AG04449 (cell line): Measurements from ENCODE around the gene LARGE2.
"Not testable (repeated sequence)": the region's sequence is repeated elsewhere in the genome, so short reads cannot be mapped to it uniquely, and the experiment has no call there.

Experiments
- CTCF ChIA-PET: fragments of 350-600 bp; formaldehyde crosslinking; extraction: SDS; loops from one replicate; lab custom pipeline; 2021; ENCODE audit warnings: antibody characterized with exemption; lab: Yijun Ruan, JAX
- POLR2A ChIA-PET: fragments of 400-600, 350-600 bp; formaldehyde crosslinking; extraction: SDS; loops from one replicate; lab custom pipeline; 2020; ENCODE audit warnings: antibody characterized with exemption, inconsistent platforms; lab: Yijun Ruan, JAX
- DNase-seq: peaks from one replicate; pipeline ENCODE4 v3.0.0-alpha.2; 2010; ENCODE audit warnings: low read depth, low spot score
- H3K4me3 ChIP-seq: 2 replicates; pipeline ENCODE4 v1.5.1; 2011; ENCODE audit warnings: low read depth, mild to moderate bottlenecking, control low read depth, low read length
- TF ChIP-seq, protein P1 (sequence below): IDR thresholded peaks from one replicate; pipeline ENCODE4 v1.5.1; 2011; ENCODE audit warnings: mild to moderate bottlenecking, moderate library complexity, low read length, control low read depth, inconsistent platforms; ENCODE audit not compliant: insufficient read depth; ENCODE audit errors: missing control alignments

Gene LARGE2

DNA sequence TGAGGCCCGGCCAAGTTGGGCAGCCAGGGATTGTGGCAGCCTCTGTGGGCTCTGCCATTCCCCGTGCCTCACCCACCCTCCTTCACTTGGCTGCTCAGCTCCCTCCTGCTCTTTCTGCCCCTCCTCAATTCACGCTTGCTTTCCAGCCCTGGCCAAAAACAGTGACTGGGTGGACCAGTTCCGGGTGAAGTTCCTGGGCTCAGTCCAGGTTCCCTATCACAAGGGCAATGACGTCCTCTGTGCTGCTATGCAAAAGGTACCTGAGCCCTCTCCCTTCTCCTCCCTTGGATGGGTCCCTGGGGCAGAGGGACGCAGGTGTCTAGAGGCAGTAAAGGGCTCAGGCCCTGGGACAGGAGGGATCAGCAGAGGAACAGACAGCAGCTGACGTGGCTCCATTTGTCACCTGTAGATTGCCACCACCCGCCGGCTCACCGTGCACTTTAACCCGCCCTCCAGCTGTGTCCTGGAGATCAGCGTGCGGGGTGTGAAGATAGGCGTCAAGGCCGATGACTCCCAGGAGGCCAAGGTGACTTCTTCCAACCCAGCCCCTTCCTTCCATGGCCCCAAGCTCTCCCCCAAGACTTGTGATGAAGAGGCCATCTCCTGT lies 18.0 kb upstream of the LARGE2 start:
- TF ChIP-seq, protein P1, sequence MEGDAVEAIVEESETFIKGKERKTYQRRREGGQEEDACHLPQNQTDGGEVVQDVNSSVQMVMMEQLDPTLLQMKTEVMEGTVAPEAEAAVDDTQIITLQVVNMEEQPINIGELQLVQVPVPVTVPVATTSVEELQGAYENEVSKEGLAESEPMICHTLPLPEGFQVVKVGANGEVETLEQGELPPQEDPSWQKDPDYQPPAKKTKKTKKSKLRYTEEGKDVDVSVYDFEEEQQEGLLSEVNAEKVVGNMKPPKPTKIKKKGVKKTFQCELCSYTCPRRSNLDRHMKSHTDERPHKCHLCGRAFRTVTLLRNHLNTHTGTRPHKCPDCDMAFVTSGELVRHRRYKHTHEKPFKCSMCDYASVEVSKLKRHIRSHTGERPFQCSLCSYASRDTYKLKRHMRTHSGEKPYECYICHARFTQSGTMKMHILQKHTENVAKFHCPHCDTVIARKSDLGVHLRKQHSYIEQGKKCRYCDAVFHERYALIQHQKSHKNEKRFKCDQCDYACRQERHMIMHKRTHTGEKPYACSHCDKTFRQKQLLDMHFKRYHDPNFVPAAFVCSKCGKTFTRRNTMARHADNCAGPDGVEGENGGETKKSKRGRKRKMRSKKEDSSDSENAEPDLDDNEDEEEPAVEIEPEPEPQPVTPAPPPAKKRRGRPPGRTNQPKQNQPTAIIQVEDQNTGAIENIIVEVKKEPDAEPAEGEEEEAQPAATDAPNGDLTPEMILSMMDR: no peak
- POLR2A ChIA-PET: no interaction called here
- CTCF ChIA-PET: interaction anchor here (1.0 kb wide), 1 partner anchor 41 kb away, joined by 3 read pairs; no protein-coding TSS in a partner anchor

GRCh38 chr11:45905095-45905494 lies 17.4 kb upstream of the LARGE2 start:
- ChIA-PET CTCF (no interaction called here), POLR2A (no interaction called here)
- H3K4me3 ChIP-seq: no peak overlapping the region
- no peak for DNase-seq
- TF ChIP-seq, protein P1: no peak

More for the DNA sequence above, 18.0 kb upstream of the LARGE2 start:
- no peak overlapping the region for H3K4me3 ChIP-seq
- no peak for DNase-seq

DNA sequence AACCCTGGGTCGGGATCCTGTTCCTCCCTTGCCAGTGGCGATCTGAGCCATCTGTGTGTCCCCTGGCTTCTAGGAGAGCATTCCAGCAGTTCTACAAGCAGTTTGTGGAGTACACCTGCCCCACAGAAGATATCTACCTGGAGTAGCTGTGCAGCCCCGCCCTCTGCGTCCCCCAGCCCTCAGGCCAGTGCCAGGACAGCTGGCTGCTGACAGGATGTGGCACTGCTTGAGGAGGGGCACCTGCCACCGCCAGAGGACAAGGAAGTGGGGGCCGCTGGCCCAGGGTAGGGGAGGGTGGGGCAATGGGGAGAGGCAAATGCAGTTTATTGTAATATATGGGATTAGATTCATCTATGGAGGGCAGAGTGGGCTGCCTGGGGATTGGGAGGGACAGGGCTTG lies 16.9 kb upstream of the LARGE2 start:
- H3K4me3 ChIP-seq, POLR2A ChIA-PET, CTCF ChIA-PET, DNase-seq: not testable (repeated sequence)

GRCh38 chr11:45906096-45906682 lies 16.3 kb upstream of the LARGE2 start:
- ChIA-PET POLR2A (no interaction called here), CTCF (no interaction called here)
- H3K4me3 ChIP-seq: no peak overlapping the region
- DNase-seq: no peak
- TF ChIP-seq, protein P1: no peak

- DNase-seq: no peak
- ChIA-PET POLR2A (no interaction called here), CTCF (no interaction called here)
- no peak within 1 kb of the TSS for H3K4me3 ChIP-seq
- TF ChIP-seq, protein P1: no peak
Observed at GRCh38 chr11:45906965-45907611, 15.4 kb upstream of the LARGE2 start, which contains the start of gene FREY1. FREY1 (minus strand) TSS chr11:45907271; CDS start chr11:45907245, 26 bp downstream.

GRCh38 chr11:45907911-45908370 lies 14.5 kb upstream of the LARGE2 start:
- ChIA-PET POLR2A (no interaction called here), CTCF (no interaction called here)
- no peak overlapping the region for H3K4me3 ChIP-seq
- TF ChIP-seq, protein P1: no peak
- DNase-seq: no peak
